Activated CD8-positive, alpha-beta memory T cell treated with anti-CD3 and anti-CD28 coated beads for 48 hours (primary cell): ENCODE results near the gene HOXB3.
"Not testable (repeated sequence)": the region's sequence is repeated elsewhere in the genome, so short reads cannot be mapped to it uniquely, and the experiment has no call there.

Experiments used
- DNase-seq, 3 experiments: peaks; one replicate each; pipeline ENCODE4 v3.0.0-alpha.2; 2020; ENCODE audit warnings: low read depth in 2 of 3, low spot score in 2 of 3

The HOXB3 gene

DNA sequence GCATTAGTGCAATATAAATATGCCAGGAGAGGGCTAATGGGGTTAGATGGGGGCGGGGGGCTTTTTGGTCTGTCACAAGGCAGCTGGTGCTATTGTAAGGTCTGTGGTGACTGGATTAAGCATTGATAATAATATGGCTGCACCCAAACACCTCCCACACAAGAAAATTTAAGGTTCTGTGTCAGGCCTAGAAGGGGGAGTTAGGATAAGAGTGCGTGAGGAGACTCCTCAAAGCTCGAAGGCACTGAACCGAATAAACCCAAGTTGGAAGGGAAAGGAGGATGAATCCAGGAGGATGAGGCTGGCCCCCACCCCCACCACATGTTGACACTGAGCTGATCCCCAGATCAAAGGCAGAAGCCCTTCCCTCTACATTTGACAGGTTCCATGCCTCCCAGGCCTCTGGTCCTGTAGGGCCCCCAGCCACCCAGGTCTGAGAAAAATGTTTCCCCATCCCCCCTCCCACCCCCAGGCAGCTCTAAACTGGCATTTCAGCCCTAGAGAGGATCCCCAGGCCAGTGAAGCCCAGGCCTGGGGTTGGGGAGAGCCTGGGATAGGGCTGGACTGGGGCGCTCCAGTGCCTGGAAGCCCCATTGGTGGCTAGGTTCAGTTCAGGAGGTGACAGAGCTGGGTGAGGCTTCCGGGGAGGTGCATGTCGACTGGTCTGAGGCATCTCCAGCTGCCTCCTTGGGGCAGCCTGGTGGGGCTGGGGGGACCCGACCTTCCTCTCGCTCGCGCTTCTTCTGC lies 60.9 kb downstream of the HOXB3 start:
- no peak for DNase-seq

DNA sequence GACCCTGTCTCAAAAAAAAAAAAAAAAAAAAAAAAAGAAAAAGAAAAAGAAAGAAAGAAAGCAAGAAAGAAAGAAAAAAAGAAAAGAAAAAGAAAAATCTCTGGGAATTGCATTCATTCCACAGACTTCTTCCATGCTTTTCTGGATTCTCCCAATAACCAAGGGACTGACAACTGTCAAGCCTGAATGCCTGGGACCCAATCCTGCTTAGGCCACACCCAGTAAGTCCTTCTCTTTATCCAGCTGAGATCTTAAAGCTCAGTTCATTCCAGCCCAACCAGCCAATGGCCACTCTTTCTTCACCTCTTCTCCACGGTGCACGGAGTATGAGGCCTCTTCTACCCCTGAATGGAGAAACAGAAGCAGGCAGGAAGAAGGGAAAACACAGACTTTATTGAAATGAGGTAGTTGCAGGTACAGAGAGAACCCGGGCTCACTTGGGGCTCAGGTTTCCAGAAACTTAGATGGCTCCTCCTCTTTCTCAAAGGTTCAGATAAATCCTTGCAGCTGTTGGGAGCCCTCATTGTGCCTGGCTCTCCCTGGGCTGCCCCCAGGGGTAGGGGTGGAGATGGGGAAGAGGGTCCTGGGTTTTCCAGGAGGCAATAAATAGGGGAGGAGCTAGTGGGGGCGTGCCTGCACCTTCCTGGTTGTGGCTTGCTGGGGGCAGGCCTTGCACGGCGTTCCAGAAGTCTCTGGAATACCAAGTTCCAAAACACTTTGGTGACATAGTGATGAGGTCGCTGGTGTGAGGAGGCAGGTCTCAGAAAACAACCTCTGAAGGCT lies 61.7 kb downstream of the HOXB3 start:
- DNase-seq: no peak

DNA sequence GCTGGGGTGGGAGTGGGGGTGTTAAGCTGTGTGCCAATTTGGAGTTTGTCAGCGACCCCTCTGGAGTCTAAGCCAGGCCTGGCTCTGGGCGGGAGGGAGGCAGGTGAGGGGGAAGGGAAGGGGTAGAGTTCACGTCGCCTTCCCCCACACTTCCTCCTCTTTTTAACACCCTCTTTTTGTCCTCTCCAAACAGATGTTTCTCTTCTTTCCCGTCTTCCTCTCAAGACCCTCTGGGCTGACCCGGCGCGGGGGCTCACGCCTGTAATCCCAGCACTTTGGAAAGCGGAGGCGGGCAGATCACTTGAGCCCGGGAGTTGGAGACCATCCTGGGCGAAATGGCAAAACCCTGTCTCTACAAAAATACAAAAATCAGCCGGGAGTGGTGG lies 62.5 kb downstream of the HOXB3 start:
- no peak for DNase-seq

GRCh38 chr17:48526608-48527546 lies 63.2 kb downstream of the HOXB3 start:
- no peak for DNase-seq

GRCh38 chr17:48523010-48523409 lies 67.0 kb downstream of the HOXB3 start:
- DNase-seq: no peak

GRCh38 chr17:48522031-48522653 lies 67.9 kb downstream of the HOXB3 start:
- no peak for DNase-seq

GRCh38 chr17:48520631-48521079 lies 69.4 kb downstream of the HOXB3 start:
- no peak for DNase-seq

- no peak for DNase-seq
Observed at GRCh38 chr17:48519427-48519826, 70.6 kb downstream of the HOXB3 start.

DNA sequence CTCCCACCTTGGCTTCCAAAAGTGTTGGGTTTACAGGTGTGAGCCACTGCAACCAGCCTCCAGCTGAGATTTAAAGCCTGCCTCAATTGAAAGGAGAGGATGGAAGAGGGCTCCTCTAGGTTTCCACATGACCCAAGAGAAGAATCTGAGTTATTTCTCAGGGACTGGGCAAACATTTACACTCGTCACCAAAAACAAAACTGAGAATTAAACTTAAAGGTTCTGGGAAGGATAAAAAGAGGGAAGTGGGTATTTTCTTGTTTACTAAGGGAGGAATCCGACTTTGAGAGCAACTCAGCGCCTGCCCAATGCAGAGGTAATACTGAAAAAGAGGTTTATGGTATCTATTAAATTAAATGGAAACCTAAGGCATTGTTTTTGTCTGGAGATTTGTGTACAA lies 72.6 kb downstream of the HOXB3 start:
- no peak for DNase-seq

GRCh38 chr17:48515925-48516900 lies 73.8 kb downstream of the HOXB3 start:
- DNase-seq: no peak

DNA sequence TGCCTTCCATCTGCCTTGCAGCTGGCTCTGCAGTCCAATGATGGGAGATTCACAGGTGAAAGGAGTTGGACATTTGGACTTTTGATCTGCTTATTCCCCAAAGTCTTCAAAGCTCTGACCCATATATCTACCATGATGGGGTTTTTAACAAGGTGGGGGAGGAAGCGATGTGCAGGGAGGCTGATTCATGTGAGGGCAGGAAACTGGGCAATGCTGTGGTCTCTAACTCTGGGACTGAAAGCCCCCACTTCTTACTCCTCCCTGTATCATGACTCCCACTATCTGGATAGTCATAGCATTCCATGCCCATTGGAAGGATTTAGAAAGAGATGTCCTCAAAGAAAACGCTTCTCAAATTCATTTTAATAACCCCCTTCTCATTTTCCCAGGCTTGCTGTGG lies 75.6 kb downstream of the HOXB3 start:
- no peak for DNase-seq

DNA sequence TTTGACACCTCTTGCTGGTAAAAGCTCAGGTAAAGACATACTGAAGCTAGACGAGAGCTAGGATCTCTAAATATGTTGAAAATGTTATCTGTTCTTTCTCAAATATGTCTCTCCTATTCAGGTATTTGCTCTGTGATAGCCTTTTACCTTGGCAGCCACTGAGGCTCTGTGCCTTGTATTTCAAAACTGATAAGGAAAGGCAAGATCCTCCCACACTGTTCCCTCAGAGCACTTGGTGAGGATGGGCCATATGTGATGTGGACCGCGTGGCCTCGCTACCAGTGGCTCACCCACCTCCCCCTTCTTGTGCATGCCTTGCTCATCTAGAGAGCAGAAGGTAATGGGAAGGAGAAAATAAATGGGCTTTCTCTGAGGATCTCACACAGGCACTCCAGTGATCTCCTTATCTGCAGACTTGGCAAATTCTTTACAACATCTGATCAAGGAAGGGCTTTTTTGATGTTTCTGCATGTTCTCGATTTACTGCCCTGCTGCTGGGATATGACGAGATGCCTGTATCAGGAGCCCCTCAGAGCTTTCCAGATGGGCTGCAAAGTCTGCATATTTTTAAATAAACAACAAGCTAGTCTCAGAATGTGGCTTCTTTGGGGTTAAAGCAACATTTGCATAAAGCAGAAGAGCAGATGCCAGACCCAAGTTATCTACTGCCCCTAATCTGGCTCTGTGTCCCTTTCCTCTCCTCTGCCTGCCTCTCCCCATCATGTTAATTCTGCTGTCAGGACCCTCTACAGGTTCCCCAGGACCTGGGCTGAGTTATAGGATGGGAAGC lies 76.2 kb downstream of the HOXB3 start:
- no peak for DNase-seq

DNA sequence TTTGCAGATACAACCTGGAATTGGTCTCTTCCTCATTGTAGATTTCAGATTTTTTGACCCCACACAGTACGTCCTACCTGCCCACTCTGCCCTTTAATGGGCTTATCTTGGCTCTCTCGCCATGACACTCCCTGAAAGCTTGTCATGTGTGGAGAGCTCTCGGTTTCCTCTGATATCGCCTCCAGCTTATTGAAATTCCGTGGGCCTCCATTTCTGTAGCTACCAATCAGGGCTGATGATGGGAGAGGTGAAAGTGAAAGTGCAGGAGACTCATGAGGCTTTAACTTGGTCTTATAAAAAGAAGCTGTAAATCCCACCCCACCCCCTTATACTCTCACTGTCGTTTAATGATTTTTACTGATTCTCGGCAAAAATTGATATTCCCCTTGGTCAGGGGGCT lies 76.9 kb downstream of the HOXB3 start:
- no peak for DNase-seq

DNA sequence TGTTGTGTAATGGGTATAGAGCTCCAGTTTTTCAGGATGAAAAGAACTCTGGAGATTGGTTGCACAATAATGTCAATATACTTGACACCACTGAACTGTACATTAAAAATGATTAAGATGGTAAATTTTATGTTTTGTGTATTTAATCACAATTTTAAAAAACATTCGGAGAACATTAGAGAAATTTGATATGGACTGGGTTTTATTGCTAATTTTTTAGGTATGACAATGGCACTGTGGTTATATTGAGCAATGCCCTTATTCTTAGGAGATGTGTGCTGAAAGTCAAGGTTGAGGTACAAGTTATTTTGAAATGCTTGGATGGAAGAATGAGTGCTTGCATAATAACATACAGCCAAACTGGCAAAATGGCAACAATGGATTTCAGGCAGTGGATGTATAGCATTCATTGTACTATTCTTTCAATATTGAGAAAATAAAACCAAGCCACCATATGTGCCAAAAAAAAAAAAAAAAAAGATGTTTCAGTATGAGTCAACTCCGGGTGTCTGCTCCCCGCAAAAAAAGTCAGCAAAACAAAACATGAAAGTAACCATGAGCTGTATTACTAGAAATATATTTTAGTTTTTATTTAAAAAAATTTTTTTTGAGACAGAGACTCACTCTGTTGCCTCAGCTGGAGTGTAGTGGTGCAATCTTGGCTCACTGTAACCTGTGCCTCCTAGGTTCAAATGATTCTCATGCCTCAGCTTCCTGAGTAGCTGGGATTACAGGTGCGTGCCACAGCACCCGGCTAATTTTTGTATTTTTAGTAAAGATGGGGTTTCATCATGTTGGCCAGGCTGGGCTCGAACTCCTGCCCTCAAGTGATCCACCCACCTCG lies 79.1 kb downstream of the HOXB3 start:
- DNase-seq: no peak

DNA sequence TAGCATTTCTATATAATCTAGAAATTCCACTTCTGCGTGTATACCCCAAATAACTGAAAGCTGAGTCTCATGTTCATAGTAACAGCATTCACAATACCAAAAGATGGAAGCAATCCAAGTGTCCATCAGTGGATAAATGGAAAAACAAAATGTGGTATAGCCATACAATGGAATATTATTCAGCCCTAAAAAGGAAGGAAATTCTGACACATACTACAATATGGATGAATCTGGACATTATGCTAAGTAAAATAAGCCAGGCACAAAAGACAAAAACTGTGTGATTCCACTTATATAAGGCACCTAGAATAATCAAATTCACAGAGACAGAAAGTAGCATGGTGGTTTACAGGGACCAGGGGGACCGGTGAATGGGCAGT lies 79.7 kb downstream of the HOXB3 start:
- no peak for DNase-seq

- not testable (repeated sequence) for DNase-seq
Observed at GRCh38 chr17:48509708-48510107, 80.3 kb downstream of the HOXB3 start.

DNA sequence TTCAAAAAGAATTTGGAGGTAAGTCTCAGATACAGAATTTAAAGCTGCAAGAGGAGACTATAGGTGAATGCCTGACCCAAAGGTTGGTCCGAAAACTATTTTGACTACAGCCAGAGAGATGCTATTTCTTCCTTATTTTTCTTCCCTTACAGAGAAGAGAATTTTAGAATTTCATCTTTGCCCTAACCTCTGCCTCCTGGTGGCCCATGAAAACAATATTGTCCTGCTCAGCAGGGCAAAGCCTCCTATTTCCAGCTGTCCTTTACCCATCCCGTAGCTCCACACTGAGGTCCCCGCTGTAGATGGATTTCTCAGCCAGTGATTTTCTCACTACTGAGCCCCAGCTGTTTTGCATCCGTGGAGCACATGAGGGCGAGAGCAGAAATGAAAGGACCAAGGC lies 83.8 kb downstream of the HOXB3 start:
- DNase-seq: no peak

GRCh38 chr17:48505788-48506187 lies 84.3 kb downstream of the HOXB3 start:
- DNase-seq: no peak
